ENCODE data around the gene STXBP4.

The STXBP4 gene

DNA sequence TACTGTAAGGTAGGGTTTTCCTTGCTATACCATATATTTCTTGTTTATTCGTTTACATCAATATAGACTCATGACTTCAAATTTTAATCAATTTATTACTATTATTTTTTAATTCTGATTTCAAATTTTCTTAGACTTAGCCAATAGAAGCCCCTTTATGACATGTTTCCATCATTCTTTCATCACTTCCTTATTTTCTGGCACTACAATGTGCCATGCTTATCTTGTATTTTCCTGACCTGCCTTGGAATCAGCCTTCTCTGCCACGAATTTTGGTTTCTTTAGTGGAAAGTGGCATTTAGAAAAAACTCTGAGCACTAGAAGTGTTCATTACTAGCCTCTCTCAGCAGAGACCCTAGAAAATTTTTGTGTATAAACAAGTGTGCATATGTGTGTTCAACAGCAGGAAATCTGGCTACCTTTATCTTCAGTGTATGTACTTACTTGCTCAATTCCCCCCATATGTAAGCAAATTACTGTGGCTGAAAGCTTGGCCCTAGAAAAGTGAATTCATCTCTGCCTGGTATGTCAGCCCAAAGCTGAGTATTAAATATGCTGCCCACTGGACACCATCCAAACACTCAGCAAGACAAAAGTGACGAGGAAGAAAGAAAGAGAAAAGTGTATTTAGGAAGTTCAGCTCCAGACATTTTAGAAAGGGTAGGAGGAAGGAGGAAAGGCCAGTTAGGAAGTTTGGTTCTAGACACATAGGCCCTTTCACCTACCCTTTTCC, 4.0 kb downstream of the STXBP4 start:
- no peak for DNase-seq

DNA sequence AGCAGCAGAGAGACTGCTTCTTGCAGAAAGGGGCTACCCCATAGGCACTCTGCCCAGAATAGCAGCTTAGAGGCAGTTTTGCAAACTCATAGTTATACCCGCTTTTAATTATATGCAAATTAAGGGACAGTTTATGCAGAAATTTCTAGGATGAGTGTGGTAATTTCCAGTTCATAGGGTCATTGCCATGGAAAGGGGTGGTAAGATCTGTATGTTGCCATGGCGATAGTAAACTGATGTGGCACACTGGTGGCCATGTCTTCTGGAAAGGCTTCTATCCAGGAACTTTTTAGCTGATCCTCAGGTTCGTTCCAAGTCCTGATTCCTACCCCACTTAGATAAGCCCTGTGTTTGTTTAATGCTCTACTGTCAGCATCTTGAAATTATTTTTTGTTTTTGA, 6.2 kb downstream of the STXBP4 start:
- DNase-seq, result no peak

DNA sequence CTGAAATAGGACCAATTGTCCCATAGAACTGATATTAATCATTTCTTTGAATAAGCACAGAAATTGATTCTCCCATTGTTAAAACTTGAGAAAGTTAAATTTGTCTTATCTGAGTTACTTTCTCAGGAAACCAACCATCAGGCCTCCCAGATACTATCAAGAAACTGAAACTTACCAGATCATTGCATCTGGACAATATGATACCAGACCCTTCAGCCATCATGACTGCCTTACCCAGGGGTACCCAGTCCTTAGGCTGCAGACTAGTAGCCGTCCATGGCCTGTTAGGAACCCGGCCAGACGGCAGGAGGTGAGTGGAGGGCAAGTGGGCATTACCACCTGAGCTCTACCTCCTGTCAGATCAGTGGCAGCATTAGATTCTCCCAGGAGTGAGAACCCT, 7.8 kb downstream of the STXBP4 start:
- no peak for DNase-seq

DNA sequence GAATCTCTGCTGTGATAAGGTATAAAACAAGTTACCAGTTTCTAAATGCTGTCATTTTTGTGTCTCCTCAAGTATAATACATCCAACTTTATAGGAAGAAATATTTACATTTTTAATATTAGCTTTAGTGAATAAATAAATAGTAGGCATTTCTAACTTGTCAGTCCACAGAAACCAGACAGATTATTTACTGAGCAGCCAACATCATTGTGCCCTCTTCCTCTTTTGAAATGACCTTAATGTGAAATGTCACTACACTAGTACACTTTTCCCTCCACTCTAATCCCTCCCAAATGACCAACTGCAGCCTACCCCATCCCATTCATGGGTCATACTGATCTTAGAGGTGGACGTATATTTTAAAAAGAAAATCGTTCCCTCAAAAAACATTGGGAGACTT, 9.2 kb downstream of the STXBP4 start:
- no peak for DNase-seq

DNA sequence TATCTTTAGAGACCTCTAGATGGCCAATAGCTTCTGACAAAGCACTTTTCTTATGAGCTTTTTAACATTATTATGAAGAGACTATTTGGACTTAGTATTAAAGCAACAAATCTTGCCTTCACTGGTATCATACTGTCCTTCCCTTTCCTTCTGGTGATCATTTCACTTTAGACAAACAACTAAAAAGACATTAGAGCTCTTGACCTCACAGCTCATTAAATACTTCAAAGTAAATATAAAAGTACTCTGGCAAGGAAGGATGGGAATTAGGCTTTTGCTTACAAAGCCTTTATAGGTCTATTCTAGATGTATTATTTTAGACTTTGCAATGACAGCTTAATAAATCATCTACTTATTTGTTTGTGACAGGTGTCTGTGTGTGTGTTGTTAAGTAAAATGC, 11.1 kb downstream of the STXBP4 start:
- no peak for DNase-seq

DNA sequence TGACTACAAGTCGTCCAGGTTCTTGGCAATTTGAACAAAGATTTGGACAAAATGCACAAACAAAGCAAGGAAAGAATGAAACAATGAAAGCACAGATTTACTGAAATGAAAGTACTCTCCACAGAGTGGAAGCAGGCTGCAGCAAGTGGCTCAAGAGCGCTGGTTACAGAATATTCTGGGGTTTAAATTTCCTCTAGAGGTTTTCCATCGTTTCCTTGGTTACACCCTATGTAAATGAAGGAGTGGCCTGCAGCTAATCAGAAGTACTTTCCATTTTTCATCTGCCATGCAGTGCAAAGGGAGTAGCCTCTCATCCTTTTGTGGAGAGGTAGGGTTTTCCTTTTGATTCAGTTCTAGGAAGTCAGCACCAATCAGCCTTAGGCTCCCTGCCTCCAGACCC, 11.8 kb downstream of the STXBP4 start:
- DNase-seq, result no peak

DNA sequence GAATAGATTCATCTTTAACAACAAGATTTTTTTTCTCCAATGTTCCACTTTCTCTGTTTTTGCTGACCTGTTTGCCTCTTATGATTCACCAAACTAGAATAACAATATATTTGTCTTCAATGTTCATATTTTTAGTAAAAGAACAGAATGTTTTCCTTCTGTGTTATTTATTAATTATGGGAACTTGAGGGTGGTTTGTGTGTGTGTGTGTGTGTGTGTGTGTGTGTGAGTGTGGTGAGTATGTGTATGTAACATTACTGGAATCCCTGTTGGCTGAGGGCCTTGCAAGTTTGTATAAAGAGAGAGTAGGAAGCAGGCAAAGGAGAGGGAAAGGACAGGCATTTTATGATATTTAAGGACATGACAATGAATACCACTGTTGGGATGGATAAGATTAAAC, 13.8 kb downstream of the STXBP4 start:
- DNase-seq, result no peak

DNA sequence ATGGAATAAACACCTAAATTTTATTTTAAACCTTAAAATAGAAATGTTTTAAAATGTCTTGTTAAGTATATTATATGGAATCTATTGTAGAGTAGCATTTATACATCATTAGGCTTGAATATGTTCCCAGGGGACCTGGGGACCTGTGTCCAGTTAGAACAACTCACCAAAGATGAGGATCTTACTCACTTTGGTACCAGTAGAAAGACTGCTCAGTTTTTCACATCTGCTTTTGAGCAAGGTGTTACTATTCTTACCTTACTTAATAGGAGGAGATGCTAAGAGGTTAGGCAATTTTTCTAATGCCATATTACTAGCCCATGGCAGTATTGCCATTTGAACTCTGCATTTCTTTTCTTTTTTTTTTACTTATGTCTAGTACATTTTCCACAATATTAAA, 14.7 kb downstream of the STXBP4 start:
- DNase-seq, result no peak

DNA sequence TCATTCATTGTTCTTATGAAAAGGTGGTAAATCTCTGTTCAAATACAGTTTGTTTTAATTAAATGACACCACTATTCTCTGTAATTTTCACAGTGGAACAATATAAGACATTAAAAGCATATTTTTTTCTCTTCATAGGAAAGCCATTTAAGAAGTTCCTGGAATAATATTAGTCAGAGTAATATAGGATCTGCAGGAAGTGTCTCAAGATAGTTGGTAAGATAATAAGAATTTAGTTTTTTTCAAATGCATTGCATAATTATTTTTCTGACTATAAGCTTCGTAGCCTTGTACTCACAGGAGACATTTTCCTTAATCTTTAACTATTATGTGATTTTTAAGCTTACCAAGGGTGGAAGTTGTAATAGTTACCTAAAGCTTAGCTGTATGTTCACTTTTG, 16.9 kb downstream of the STXBP4 start:
- no peak for DNase-seq

DNA sequence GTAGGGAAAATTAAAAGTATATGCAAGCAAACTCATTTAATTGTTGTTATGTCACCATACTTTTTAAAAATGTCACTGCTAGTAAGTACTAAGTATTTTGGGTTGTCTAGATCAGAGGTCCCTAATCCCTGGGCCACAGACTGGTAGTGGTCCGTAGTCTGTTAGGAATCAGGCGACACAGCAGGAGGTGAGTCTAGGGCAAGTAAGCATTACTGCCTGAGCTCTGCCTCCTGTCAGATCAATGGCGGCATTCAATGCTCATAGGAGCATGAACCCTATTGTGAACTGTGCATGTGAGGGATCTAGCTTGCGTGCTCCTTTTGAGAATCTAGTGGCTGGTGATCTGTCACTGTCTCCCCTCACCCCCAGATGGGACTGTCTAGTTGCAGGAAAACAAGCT, 21.6 kb downstream of the STXBP4 start:
- DNase-seq, result no peak

DNA sequence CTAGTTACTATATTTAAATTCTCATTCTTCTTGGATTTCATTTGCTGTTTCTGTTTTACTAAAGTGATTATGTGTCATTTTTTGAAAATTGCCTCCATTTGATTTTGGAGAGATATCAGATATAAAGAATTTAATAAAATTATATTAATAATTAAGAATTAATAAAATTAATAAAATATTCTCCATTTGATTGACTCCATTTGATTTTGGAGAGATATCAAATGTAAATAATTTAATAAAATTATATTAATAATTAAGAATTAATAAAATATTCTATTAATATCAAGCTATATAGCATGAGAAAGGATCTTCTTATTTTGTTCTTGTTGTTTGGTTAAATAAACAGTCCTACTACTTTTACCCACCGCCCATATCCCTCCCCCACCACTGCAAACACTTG, 23.0 kb downstream of the STXBP4 start:
- DNase-seq, result no peak

DNA sequence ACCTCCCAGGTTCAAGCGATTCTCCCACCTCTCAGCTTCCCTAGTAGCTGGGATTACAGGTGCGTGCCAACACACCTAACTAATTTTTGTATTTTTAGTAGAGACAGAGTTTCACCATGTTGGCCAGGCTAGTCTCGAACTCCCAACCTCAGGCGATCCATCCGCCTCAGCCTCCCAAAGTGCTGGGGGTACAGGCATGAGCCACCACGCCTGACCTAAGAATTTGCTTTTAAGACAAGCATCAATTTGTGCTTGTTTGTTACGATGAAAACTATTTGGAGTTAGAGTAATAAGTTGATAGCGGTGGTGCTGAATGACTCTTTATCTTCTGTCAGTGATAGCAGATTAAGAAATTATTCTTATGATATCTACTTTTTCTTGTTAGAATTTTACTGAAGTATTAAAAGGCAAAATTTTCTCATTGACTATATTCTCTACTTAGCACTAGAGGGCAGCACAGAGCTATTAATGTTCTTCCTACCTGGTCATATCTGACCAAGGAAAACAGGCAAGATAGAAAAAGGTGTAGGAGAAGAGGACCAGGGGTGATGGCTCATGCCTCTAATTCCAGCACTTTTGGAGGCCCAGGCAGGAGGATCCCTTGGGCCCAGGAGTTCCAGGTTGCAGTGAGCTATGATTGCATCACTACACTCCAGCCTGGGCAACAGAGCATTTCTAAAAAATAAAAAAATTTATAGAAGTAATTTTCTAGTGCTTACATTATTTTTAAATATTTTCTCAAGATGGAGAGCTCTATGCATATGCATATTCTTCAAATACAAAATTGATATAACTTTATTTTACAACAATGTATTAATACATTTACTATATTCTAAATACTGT, 24.5 kb downstream of the STXBP4 start:
- DNase-seq, result peak; percentile 11 to 72

DNA sequence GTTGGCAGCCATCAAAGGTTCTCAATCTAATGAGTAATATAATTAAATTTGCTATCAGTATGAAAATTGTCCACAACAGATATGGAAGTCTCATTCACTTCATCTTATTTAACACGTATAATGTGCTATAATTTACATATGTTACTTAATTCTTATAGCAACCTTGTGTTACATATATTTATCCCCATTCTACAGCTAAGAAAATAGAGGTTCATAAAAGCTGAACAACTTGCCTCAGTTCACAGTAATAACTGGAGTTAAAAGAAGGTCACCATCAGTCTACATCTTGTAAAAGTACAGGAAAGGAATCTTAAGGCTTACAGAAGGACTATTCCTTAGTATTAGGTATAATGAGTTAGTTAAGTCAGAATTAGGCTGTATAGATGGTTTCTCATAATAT, 27.9 kb downstream of the STXBP4 start:
- no peak for DNase-seq

DNA sequence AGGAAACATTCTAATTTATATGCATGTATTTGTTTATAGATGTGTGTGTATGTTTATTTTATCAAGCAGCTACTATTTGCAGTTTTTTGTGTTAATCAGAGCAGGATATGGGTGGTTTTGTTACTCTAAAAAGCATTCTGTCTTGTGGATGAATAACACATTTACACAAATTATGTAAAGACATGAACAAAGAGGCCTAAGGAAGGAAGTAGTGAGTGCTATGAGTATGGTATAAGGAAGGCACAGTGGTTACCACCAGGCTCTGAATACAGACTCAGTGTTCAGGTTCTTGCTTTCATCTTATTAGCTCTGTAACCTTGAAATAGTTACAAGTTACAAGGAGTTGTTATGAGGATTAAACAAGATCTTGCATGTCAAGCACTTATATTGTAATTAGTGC, 33.9 kb downstream of the STXBP4 start:
- no peak for DNase-seq

DNA sequence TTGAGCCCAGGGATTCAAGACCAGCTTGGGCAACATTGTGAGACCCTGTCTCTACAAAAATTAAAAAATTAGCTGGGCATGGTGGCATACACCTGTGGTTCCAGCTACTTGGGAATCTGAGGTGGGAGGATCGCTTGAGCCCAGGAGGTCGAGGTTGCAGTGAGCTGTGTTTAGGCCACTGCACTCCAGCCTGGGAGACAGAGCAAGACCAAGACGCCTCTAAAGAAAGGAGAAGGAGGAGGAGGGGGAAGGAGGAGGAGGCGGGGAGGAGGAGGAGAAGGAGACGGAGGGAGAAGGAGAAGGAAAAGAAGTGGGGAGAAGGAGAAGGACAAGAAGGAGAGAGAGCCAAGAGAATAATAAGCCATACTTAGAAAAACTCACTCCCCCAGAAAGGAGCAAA, 35.9 kb downstream of the STXBP4 start:
- DNase-seq, result no peak

DNA sequence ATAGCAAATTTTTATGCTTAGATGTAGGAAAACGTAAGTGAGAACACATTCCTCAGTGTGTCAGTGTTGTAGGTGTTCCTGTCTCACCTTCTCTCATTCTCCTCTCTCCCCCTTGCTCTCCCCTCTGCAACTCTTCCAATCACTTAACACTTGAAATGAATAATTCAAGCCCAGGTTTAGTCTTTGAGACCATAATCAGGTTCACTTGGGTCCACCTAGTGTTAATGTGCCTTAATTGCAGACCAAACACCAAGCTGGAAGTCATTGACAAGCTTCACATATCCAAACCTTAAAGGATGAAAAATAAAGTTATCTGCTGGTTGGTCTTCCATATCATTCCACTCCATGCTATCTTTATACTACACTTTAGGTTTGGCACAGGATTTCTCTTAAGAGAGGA, 37.0 kb downstream of the STXBP4 start:
- peak; percentile 7 to 48 for DNase-seq

DNA sequence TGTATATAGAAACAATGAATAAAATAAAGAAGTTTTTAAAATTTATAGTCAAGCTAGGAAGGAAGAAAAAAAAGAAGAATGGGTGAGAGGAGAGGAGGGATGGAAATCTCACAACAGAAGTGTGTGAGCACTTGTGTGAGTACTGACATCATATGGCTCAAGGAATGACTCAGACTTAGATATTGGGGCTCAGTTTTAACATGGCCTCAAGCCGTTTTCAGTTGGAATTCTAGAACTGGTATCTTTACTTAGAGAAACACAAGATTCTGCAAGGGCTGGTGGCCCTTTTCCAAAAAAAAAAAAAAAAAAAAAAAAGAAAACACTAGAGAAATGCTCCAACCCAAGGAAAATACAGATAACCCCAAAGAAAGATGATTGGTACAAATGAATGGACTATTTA, 55.1 kb downstream of the STXBP4 start:
- DNase-seq, result no peak

DNA sequence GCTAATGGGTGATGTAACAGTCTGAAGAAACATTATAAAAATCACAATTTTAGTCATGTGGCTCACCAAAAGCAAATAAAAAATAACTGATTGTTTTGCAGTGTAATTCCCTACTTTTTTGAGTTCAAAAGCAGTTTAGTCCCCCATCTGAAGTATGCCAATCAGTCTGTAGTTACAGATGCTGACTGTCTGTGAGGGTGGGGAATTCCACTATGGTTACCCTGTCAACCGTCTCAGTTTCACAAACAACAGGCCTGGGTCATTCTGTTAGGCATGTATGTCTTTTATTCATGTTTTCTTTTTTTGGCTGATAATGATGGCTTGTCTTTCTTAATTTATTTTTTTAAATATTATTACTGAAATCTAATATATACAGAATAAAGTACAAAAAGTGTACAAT, 69.3 kb downstream of the STXBP4 start:
- DNase-seq, result no peak

DNA sequence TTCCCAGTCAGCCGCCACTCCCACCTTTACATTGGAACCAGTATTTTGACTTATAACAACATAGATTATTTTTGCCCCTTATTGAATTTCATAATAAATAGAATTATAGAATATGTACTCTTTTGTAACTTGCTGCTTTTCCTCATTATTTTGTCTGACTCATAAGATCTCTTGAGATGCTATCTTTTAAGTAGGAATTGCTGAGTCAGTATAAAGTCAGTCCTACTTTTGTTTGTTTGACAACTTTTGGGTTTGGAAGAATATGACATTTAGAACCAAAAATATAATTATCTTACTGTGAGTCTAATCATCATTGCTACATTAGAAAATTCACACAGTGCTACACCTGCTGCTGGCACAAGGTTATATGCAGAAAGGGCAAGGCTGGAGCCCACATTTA, 69.7 kb downstream of the STXBP4 start:
- no peak for DNase-seq

DNA sequence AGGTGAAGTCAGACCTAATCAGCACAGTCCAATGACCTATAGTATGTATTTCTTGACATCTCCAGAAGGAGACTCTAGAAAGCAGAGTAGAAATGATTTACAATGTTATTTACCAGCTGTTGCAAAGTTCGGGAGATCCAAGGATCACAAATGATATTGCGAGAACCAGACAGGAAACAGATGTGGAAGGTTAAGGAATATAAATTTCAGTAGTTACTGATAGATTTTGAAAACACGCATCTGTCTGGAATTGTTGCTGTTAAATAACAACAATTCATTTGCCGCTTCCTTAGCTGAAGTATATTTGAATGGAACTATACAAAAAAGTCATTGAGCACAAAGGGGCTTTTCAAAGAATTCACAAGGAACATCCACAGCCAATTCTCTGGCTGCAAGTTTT, 72.0 kb downstream of the STXBP4 start:
- DNase-seq, result no peak

DNA sequence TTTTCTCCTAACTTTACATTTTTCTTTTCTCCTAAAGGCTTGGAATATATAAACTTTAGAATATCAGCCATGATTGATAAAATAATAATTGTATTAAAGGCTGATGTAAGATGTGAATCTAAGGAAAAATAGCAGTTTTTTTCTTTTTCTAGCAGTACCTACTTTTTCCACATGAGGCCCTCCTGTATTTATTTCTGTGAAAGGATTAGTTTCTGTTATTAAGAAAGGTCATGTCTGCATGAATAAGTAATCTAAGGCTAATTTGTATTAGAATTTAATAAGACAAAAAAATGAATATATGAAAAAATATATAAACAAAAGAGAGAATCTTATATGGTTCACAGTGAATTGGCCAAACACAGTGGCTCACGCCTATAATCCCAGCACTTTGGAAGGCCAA, 85.3 kb downstream of the STXBP4 start:
- no peak for DNase-seq

DNA sequence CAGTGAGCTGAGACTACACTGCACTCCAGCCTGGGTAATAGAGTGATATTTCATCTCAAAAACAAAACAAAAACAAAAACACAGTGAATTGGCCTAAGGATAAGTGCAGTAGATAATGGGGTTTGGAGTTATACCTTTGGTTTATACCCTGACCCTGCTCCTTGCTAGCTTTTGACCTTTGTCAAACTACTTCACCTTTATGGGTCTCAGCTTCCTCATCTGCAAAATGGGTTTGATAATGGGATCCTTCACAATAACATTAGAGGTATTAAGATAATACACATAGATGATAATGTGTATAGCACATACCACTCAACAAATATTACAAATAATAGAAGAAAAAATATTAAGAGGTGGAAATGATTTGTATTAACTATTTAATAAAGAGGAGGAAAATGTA, 85.9 kb downstream of the STXBP4 start:
- DNase-seq, result no peak

DNA sequence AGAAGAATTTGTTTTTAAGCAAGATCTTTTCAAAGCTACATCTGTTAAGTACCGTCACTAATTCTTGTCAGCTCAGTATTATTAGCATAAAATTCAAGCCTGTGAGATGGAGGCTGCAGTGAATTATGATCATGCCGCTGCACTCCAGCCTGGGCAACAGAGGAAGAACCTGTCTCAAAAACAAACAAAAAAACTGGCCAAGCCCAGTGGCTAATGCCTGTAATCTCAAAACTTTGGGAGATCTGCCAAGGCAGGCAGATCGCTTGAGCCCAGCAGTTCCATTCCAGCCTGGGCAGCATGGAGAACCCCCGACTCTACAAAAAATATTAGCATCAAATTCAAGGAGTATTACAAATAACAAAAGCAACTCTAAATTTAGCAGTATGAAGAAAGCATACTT, 88.0 kb downstream of the STXBP4 start:
- no peak for DNase-seq

DNA sequence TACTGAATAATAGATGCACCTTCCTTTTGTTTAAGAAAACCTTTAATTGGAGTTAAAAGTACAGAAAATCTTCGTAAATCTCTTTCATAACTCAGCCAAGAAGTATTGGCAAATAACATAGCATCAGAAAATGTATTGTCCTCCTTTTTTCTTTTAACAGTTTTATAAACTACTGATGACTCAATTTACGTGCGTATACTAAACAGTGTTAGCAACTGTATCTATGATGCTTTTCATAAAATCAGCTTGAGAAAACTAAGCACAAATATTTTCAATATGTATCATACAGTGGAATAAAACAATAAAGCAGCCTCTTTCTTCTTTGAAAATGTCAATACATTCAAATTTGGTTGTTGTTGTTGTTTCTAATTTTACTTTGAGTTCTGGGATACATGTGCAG, 88.6 kb downstream of the STXBP4 start:
- no peak for DNase-seq

DNA sequence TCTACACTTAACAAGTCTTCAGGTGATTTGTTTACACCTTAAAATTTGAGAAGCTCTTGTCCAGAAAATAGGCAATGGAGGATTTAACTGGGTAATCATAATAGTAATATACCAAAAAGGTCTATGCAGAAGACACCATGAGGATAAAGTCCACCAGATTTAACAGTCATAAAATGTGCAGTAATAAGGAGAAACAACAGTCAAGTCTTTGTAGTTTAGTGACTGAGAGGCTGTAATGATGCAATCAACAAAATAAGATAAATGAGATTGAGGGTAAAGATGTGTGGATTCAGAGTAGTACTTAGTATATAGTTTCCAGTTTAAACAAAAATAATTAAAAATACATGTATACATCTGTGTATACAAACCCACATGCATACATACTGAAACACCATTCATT, 91.2 kb downstream of the STXBP4 start:
- DNase-seq, result no peak

Measured in inflammatory macrophage treated with lipopolysaccharide for 1 hour (primary cell).